CD4-positive, alpha-beta T cell (primary cell): Measurements from ENCODE around the gene ARL16. TPM values are rescaled to one million over a fixed set of nuclear protein-coding genes. Genes with fewer than 3 reads are reported as not detected.

ENCODE experiments used
- ATAC-seq: fragments of 200-7000 bp; cut with Tn5 transposase; one replicate; pipeline ENCODE4 v1.10.0; 2022; ENCODE audit warnings: mild to moderate bottlenecking; ENCODE audit not compliant: poor library complexity
- CTCF ChIA-PET: fragments of 350-600 bp; sonication (Branson Sonifier 250); formaldehyde crosslinking; loops from one replicate; lab custom pipeline; 2021; ENCODE audit warnings: antibody characterized with exemption, inconsistent platforms; lab: Charles Lee
- POLR2A ChIA-PET: fragments of 350-600 bp; sonication (Branson Sonifier 250); formaldehyde crosslinking; loops from one replicate; lab custom pipeline; 2021; ENCODE audit warnings: antibody characterized with exemption, inconsistent platforms; lab: Charles Lee
- DNase-seq, 14 experiments: peaks; one replicate each; pipeline ENCODE4 v3.0.0-alpha.2; 2013 to 2020; ENCODE audit warnings: mixed read lengths in 2 of 14
- H3K27ac ChIP-seq, 2 donors: one replicate each; pipeline versions ENCODE4 v1.5.1 to v1.7.0; 2013; ENCODE audit warnings: low read length in 2 of 2, low read depth in 1 of 2, mild to moderate bottlenecking in 1 of 2
- H3K27me3 ChIP-seq, 2 experiments: 1 replicate in 1 of 2; 2 replicates in 1 of 2; pipeline versions ENCODE4 v1.6.1 to v1.7.0; 2013; ENCODE audit warnings: low read length in 2 of 2, control low read depth in 1 of 2, mild to moderate bottlenecking in 1 of 2, moderate library complexity in 1 of 2; ENCODE audit not compliant: insufficient read depth in 2 of 2, control insufficient read depth in 1 of 2
- H3K36me3 ChIP-seq: one replicate; pipeline ENCODE4 v1.6.1; 2013; ENCODE audit warnings: low read length, control low read depth; ENCODE audit not compliant: insufficient read depth
- H3K4me1 ChIP-seq: one replicate; pipeline ENCODE4 v1.6.1; 2013; ENCODE audit warnings: low read length, control low read depth; ENCODE audit not compliant: insufficient read depth
- H3K4me3 ChIP-seq: one replicate; pipeline ENCODE4 v1.5.1; 2013; ENCODE audit warnings: mild to moderate bottlenecking, low read length, moderate library complexity
- H3K9me3 ChIP-seq, 2 experiments: 1 replicate in 1 of 2; 2 replicates in 1 of 2; pipeline versions ENCODE4 v1.6.1 to v1.7.0; 2013; ENCODE audit warnings: low read length in 2 of 2, mild to moderate bottlenecking in 2 of 2, control low read depth in 1 of 2, moderate library complexity in 1 of 2; ENCODE audit not compliant: control insufficient read depth in 1 of 2, insufficient read depth in 1 of 2
- H3K27ac Mint-ChIP-seq: one replicate; pipeline ENCODE4 v1.8.0; 2020; ENCODE audit warnings: mixed read lengths
- H3K27me3 Mint-ChIP-seq: one replicate; pipeline ENCODE4 v1.8.0; 2021; ENCODE audit warnings: mixed read lengths
- H3K36me3 Mint-ChIP-seq: one replicate; pipeline ENCODE4 v1.8.0; 2021; ENCODE audit warnings: low read depth, mixed read lengths
- H3K4me1 Mint-ChIP-seq: one replicate; pipeline ENCODE4 v1.8.0; 2021; ENCODE audit warnings: low read depth, mixed read lengths
- H3K4me3 Mint-ChIP-seq: one replicate; pipeline ENCODE4 v1.8.0; 2020; ENCODE audit warnings: mild to moderate bottlenecking, mixed read lengths
- H3K9me3 Mint-ChIP-seq: one replicate; pipeline ENCODE4 v1.8.0; 2020; ENCODE audit warnings: mixed read lengths
- intact Hi-C, 2 experiments: fragments of 100-400 bp; cut with DNase I in 1 of 2; cut with micrococcal nuclease in 1 of 2; formaldehyde crosslinking; loops; one replicate each; pipeline versions ENCODE4 v1.15.1 to v1.9.0; 2023 to 2025; cut with DNase I, micrococcal nuclease
- total RNA-seq, 174 experiments: library from RNA in 2 of 174; stranded (reverse) in 2 of 174; gene quantifications; one replicate each; pipeline ENCODE4 v1.2.3 and lab custom pipeline; 2021 to 2026
- TF ChIP-seq, protein P1 (sequence below): fragments of 200-600 bp; IDR thresholded peaks from one replicate; pipeline ENCODE4 v1.8.0; 2022; ENCODE audit warnings: antibody characterized with exemption, mild to moderate bottlenecking

The ARL16 gene
- total RNA-seq, 2 experiments from 2014 or later, result 35.7 to 38.5 TPM

DNA sequence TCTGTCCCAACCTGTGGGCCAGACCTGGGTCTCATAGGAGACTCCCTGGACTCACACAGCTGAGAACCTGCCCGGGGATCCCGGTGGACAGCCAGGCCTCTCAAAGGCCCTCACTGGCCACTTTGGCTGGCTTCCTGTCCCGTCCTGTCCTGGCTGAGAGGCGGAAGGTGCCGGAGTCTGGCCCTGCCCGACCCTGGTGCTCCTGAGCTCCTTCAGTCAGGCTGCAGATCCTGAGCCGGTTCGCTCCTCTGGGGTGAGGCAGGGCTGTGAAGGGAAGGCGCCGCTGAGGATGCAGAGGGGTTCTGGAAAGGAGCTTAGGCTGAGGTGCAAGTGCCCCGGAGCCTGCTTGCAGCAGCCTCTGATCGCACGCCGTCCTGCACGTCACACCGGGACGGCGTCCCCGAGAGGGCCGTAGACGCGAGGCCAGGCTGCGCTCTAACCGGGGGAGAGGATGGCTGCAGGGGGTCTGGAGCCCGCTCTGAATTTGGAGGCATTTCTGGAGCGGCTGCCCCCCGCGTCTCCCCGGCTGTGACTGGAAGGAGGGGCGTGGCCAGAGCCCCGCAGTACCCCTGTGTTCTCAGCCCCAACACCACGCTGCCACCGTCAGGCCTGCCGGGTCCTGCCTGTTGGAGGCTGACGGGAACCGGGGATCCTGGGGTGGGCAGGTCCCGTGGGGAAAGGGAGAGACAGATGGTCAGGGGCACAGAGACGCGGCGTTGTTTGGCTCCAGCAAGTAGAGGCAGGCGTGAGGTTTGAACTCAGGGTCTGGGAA is 4.4 kb upstream of the ARL16 start:
- H3K27ac Mint-ChIP-seq, result no peak overlapping the region
- DNase-seq, result no peak
- peaks cover 73% of the 10 kb centered on the region for H3K36me3 Mint-ChIP-seq

DNA sequence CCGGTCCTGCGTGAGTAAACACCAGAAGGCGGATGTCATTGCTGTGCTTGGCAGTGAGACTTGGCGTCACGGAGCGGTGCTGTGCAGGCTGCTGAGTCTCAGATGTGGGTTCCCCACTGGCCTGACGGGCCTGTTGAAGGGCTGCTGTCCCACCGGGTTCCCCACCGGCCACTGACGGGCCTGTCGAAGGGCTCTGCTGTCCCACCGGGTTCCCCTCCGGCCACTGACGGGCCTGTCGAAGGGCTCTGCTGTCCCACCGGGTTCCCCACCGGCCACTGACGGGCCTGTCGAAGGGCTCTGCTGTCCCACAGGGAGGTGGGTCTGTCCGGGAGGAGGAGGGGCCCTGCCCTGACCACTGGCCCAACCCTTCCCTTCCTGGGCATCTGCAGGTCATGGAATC is 3.0 kb upstream of the ARL16 start:
- no peak overlapping the region for H3K4me3 ChIP-seq
- no peak for DNase-seq
- Mint-ChIP-seq H3K9me3 (no peaks in the 10 kb centered on the region), H3K4me1 (peaks cover 24% of the 10 kb centered on the region), H3K27me3 (no peaks in the 10 kb centered on the region), H3K4me3 (no peak overlapping the region), H3K27ac (no peak overlapping the region), H3K36me3 (peaks cover 70% of the 10 kb centered on the region)
- ATAC-seq, result no peak
- no peak overlapping the region for H3K27ac ChIP-seq
- CTCF ChIA-PET, result no interaction called here
- H3K36me3 ChIP-seq, result peaks cover 63% of the 10 kb centered on the region
- TF ChIP-seq, protein P1, sequence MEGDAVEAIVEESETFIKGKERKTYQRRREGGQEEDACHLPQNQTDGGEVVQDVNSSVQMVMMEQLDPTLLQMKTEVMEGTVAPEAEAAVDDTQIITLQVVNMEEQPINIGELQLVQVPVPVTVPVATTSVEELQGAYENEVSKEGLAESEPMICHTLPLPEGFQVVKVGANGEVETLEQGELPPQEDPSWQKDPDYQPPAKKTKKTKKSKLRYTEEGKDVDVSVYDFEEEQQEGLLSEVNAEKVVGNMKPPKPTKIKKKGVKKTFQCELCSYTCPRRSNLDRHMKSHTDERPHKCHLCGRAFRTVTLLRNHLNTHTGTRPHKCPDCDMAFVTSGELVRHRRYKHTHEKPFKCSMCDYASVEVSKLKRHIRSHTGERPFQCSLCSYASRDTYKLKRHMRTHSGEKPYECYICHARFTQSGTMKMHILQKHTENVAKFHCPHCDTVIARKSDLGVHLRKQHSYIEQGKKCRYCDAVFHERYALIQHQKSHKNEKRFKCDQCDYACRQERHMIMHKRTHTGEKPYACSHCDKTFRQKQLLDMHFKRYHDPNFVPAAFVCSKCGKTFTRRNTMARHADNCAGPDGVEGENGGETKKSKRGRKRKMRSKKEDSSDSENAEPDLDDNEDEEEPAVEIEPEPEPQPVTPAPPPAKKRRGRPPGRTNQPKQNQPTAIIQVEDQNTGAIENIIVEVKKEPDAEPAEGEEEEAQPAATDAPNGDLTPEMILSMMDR, result no peak
- intact Hi-C loops, result no loop called here
- no peaks in the 10 kb centered on the region for H3K27me3 ChIP-seq
- POLR2A ChIA-PET, result interaction anchor here (0.7 to 4.0 kb wide), 2 partner anchors 9 to 16 kb away, joined by 3 to 43 read pairs; partner anchors contain the start of gene MRPL12
- H3K4me1 ChIP-seq, result peaks cover 56% of the 10 kb centered on the region
- no peaks in the 10 kb centered on the region for H3K9me3 ChIP-seq

More for the DNA sequence above, 4.4 kb upstream of the ARL16 start:
- Mint-ChIP-seq H3K4me3 (peak overlapping the region; percentile 48), H3K9me3 (no peaks in the 10 kb centered on the region), H3K4me1 (peaks cover 19% of the 10 kb centered on the region), H3K27me3 (no peaks in the 10 kb centered on the region)
- H3K36me3 ChIP-seq, result peaks cover 74% of the 10 kb centered on the region
- H3K4me1 ChIP-seq, result peaks cover 44% of the 10 kb centered on the region
- POLR2A ChIA-PET, result no interaction called here
- no peaks in the 10 kb centered on the region for H3K9me3 ChIP-seq
- no peak overlapping the region for H3K27ac ChIP-seq
- no peak overlapping the region for H3K4me3 ChIP-seq
- intact Hi-C loops, result no loop called here
- H3K27me3 ChIP-seq, result no peaks in the 10 kb centered on the region
- CTCF ChIA-PET, result no interaction called here
- ATAC-seq, result no peak
- TF ChIP-seq, protein P1, result no peak

DNA sequence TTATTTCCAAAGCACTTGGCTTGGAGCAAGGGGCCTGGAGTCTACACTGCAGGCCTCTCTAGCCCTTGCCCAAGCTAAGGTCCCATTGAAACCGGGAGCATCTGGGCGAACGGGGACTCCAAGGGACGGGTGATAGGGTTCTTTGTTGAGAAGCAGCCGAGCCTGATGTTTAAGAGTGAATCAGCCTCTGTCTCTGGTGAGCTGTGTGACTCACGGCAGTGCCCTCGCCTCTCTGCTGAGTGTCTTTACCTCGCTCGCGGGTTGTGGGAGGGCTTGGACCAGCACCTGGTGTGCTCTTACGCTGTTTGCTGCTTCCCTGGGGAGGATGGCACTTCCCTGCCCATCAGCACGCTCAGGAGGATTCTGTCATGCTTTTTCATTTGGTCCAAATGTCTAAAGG is 1.5 kb upstream of the ARL16 start:
- ATAC-seq (no peak), DNase-seq (peak in 2 of 14 experiments; percentile 21 to 28)
- H3K27ac ChIP-seq, result peak overlapping the region in 1 of 2 donors; percentile 34
- H3K4me3 ChIP-seq, result peak overlapping the region; percentile 98
- POLR2A ChIA-PET, result interaction anchor here (0.6 to 4.0 kb wide), 4 partner anchors 18 to 48 kb away, joined by 3 to 43 read pairs (median 6); partner anchors contain the start of genes MRPL12, NPLOC4 and TSPAN10
- H3K27ac Mint-ChIP-seq, result peak overlapping the region; percentile 79
- TF ChIP-seq, protein P1, result no peak
- H3K27me3 Mint-ChIP-seq, result no peaks in the 10 kb centered on the region
- H3K27me3 ChIP-seq, result no peaks in the 10 kb centered on the region
- H3K36me3 Mint-ChIP-seq, result peaks cover 59% of the 10 kb centered on the region
- peaks cover 48% of the 10 kb centered on the region for H3K36me3 ChIP-seq
- CTCF ChIA-PET, result interaction anchor here (1.6 kb wide), 1 partner anchor 9 kb away, joined by 5 read pairs; no protein-coding TSS in a partner anchor
- no peaks in the 10 kb centered on the region for H3K9me3 ChIP-seq
- peaks cover 24% of the 10 kb centered on the region for H3K4me1 Mint-ChIP-seq
- H3K4me1 ChIP-seq, result peaks cover 56% of the 10 kb centered on the region
- no peaks in the 10 kb centered on the region for H3K9me3 Mint-ChIP-seq
- peak overlapping the region; percentile 84 for H3K4me3 Mint-ChIP-seq
- intact Hi-C loops, result loop anchor here in 1 of 2 experiments (2.0 kb wide), 1 partner anchor 18 kb away; the partner anchor contains the start of gene MRPL12
